HG02588 (cell line): ENCODE results near the gene HEATR1.
"Not testable (repeated sequence)": the region's sequence is repeated elsewhere in the genome, so short reads cannot be mapped to it uniquely, and the experiment has no call there.

Experiments used
- ATAC-seq: cut with Tn5 transposase; IDR thresholded peaks from one replicate; pipeline ENCODE4 v1.9.1; 2021; ENCODE audit warnings: mild to moderate bottlenecking, moderate library complexity; ENCODE audit not compliant: unreplicated experiment

The HEATR1 gene

DNA sequence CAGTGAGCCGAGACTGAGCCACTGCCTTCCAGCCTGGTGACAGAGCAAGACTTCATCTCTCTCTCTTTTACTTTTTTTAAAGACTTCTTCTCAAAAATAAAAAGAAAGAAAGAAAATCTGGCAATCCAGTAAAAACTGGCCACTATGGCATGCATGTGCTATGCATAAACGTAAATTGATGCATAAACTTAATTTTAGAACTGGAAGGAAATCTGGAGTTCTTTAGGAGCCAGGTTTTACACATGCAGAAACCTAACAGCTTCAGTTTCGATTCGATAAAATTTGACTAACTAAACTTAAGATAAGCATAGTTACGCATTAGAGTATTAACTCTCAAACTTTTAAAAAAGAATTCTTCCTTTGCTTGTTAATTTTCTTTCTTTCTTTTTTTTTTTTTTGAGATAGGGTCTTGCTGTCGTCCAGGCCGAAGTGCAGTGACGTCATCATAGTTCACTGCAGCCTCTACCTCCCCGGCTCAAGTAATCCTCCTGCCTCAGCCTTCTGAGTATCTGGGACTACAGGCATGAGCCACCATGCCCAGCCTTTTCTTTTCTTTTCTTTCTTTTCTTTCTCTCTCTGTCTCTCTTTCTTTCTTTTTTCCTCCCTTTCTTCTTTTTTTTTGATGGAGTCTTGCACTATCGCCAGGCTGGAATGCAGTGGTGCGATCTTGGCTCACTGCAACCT, 92.4 kb downstream of the HEATR1 start:
- no peak for ATAC-seq

DNA sequence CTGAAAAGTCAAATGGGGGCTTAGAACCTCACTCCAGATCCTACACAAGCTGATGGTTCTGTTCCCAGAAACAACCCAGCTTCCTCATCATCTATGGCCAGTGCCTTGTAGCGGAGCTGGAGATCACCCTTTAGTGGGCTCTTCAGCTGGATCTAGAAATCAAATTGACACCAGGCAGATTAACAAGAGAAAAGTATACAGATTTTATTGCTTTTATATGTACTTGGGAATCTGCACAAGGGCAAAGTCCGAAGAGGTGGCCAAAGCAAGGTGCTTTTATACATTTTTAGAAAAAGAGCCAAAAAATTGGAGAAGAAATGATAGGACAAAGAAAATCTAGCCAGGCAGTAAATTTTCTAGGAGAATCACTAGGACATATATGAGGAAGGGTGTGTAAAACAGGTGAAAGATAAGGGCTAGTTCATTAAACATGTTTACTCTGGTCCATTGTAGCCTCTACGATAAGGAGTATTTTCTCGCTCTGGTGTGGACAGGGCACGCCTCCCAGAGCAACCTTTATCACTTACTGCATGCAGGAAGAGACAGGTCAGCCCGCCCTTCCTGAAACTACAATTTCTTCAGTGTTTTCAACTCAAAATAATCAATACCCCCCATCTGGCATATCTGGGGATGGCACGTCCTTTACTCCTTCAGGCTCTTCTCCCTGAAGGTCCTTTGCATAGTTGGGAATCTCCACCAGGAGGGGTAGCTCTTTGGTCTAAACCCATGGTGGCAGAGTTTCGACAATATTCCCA, 94.5 kb downstream of the HEATR1 start:
- ATAC-seq: no peak

DNA sequence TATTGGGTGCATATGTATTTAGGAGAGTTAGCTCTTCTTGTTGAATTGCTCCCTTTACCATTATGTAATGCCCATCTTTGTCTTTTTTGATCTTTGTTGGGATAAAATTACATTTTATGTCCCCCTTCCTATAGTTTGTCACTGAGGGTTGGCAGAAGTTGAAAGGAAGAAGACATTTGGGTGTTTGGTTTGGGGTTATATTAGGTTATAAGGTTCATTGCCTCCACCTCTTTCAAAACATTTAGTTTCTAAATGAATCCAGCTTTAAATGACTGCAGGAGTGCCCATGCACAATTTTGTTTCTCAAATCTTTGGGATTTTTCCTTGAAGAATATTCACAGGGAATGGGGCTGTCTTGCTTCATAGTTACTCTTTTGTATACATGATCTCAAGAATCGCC, 95.1 kb downstream of the HEATR1 start:
- no peak for ATAC-seq

DNA sequence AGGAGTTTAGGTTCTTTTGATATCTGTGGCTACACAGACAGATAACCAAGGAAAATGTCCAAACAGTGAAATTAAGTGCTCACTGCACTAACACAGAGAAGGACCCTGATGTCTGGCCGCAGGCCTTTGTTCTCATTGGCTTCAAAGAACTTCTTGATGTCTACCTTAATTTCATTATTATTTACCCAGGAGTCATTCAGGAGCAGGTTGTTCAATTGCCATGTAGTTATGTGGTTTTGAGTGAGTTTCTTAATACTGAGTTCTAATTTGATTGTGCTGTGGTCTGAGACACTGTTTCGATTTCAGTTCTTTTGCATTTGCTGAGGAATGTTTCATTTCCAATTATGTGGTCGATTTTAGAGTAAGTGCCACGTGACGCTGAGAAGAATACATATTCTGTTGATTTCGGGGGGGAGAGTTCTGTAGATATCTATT, 95.7 kb downstream of the HEATR1 start:
- no peak for ATAC-seq

DNA sequence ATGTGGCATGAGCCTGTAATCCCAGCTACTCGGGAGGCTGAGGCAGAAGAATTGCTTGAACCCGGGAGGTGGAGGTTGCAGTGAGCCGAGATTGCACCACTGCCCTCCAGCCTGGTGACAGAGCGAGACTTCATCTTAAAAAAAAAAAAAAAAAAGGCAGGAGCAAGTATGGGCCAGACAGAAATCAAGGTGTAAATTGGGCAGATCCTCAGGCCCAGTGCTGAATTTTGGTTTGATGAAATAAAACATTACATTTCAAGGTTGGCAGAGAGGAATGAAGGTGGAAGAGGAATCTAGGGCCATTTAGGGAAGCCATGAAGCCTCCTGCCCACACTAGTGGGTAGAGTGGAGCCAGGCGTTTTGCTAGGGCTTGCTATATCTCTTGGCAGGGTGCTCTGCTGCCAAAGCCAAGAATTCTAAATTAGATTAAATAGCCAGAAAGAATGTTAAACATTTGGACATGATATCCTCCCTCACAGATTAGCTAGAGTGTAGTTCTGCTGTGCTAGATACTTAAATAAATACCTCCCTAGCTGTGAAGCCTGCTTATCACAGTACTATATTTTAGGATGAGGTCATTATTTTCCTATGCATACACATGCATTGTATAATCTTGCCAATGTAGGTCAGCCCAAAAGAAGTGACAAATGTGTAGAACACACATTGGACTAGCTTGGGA, 97.2 kb downstream of the HEATR1 start:
- no peak for ATAC-seq

DNA sequence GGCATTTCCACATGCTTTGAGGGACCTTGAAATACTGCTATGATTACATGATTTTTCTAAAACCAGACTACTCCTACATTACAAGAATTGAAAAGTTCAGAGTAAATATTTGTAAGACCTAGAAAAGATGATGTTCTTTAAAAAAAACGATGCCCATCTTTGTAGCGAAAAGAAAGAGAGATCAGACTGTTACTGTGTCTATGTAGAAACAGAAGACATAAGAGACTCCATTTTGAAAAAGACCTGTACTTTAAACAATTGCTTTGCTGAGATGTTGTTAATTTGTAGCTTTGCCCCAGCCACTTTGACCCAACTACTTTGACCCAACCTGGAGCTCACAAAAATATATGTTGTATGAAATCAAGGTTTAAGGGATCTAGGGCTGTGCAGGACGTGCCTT, 100.0 kb downstream of the HEATR1 start:
- ATAC-seq: not testable (repeated sequence)

DNA sequence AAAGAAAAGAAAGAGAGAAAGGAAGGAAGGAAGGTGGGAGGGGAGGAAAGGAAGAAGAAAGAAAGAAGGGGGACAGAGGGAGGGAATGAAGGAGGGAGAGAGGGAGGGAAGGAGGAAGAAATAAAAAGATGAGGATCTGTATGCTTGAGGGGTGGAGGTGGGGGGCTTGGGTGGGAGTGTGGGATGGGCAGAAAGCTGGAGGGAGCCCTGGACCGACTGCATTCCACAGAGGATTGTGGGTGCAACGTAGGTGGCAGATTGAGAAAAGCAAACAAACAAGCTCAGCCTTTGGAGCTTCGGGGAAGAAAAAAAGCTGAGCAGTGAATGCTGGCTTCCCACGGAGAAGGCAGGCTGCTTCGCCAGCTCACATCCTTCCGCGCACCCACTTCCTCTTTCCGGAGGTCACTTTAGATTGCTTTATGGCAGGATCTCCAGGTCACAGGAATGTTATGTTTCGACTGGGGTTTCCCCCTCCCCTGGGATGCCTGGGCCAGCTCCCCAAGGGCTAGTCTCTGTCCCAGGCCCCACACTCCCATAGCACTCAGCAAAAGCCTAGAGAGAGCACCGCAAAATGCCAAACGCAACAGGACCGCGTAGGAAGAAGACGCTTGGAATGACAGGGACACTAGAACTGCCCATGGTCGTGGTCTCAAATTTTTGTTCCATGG, 101.2 kb downstream of the HEATR1 start:
- no peak for ATAC-seq

DNA sequence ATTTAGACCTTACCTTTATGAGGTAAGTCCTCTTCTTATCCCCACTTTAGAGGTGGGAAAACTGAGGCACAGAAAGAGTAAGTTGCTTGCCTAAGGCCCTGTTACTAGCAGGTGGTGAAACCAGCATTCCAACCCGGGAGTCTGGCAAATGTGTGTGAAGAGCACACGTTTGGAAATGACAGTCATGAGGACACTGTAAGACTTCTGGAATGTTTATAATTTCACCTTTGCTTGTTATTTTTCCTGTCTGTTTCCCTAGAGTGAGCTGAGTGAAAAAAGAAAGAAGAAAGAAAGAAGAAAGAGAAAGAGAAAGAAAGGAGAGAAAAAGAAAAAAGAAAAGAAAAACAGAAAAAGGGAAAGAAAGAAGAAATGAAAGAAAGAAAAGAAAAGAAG, 101.7 kb downstream of the HEATR1 start:
- ATAC-seq: no peak

DNA sequence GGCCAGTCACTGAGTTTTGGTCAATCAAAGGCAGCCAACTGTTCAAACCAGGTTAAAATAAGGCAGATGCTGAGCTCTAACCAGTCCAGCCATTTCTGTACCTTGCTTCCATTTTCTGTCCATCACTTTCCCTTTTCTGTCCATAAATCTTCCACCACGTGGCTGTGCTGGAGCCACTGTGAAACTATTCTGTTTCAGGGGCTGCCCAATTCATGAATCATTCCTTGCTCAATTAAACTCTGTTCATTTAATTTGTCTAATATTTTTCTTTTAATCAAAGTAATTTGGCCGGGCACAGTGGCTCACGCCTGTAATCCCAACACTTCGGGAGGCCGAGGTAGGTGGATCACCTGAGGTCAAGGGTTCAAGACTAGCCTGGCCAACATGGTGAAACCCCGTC, 103.2 kb downstream of the HEATR1 start:
- ATAC-seq: no peak
